ENCODE data around the gene IRGQ. TPM values are rescaled to one million over a fixed set of nuclear protein-coding genes. Genes with fewer than 3 reads are reported as not detected.
A peak's percentile ranks its signal among the peaks of the same experiment; 100 is the strongest.

The IRGQ gene
- total RNA-seq, 2 donors from 2014 or later = 13.6 to 16.6 TPM

GRCh38 chr19:43634872-43635560, 39.1 kb upstream of the IRGQ start:
- Mint-ChIP-seq H3K36me3 (ENCODE audit: insufficient read depth in 2 of 2) (peaks cover 2 to 5% of the 10 kb centered on the region in 2 donors), H3K4me3 (no peak overlapping the region), H3K9me3 (no peaks in the 10 kb centered on the region), H3K27ac (no peak overlapping the region), H3K4me1 (ENCODE audit: low read depth) (peaks cover 8% of the 10 kb centered on the region), H3K27me3 (ENCODE audit: low read depth) (peaks cover 29% of the 10 kb centered on the region)
- DNase-seq = no peak
- no peak for ATAC-seq (replicated peaks in 1 of 2)

GRCh38 chr19:43634506-43634871, 38.6 kb upstream of the IRGQ start:
- Mint-ChIP-seq H3K27me3 (ENCODE audit: low read depth) (peaks cover 27% of the 10 kb centered on the region), H3K4me1 (ENCODE audit: low read depth) (peaks cover 8% of the 10 kb centered on the region), H3K4me3 (no peak overlapping the region), H3K9me3 (no peaks in the 10 kb centered on the region), H3K27ac (no peak overlapping the region), H3K36me3 (ENCODE audit: insufficient read depth in 2 of 2) (peaks cover 2 to 5% of the 10 kb centered on the region in 2 donors)
- no peak for DNase-seq
- ATAC-seq (replicated peaks in 1 of 2) = no peak

GRCh38 chr19:43634068-43634467, 38.1 kb upstream of the IRGQ start:
- DNase-seq (no peak), ATAC-seq (replicated peaks in 1 of 2) (no peak)
- H3K27me3 Mint-ChIP-seq (ENCODE audit: low read depth) = peaks cover 24% of the 10 kb centered on the region
- peaks cover 2 to 4% of the 10 kb centered on the region in 2 donors for H3K36me3 Mint-ChIP-seq (ENCODE audit: insufficient read depth in 2 of 2)
- H3K27ac Mint-ChIP-seq = no peak overlapping the region
- no peaks in the 10 kb centered on the region for H3K9me3 Mint-ChIP-seq
- H3K4me1 Mint-ChIP-seq (ENCODE audit: low read depth) = peaks cover 6% of the 10 kb centered on the region
- H3K4me3 Mint-ChIP-seq = no peak overlapping the region

DNA sequence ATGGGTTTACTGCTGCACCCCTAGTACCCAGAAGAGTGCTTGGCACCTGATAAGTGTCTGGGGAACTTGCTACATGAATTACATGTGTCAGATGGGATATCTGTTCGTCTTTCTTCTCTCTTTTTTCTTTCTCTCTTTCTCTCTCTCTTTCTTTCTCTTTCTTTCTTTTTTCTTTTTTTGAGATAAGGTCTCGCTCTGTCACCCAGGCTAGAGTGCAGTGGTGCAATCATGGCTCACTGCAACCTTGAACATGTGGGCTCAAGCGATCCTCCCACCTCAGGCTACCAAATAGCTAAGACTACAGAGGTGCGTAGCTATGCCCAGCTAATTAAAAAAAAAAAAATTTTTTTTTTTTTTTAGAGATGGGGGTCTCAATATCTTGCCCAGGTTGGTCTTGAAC, 37.6 kb upstream of the IRGQ start:
- Mint-ChIP-seq H3K4me1 (ENCODE audit: low read depth) (peaks cover under 1% of the 10 kb centered on the region), H3K9me3 (no peaks in the 10 kb centered on the region), H3K27me3 (ENCODE audit: low read depth) (peaks cover 18% of the 10 kb centered on the region), H3K27ac (peak overlapping the region; percentile 61), H3K4me3 (no peak overlapping the region), H3K36me3 (ENCODE audit: insufficient read depth in 2 of 2) (no peaks in the 10 kb centered on the region)
- DNase-seq = no peak
- no peak for ATAC-seq (replicated peaks in 1 of 2)

- Mint-ChIP-seq H3K27me3 (ENCODE audit: low read depth) (peaks cover 5% of the 10 kb centered on the region), H3K9me3 (no peaks in the 10 kb centered on the region), H3K4me1 (ENCODE audit: low read depth) (no peaks in the 10 kb centered on the region), H3K4me3 (no peak overlapping the region), H3K27ac (no peak overlapping the region), H3K36me3 (ENCODE audit: insufficient read depth in 2 of 2) (no peaks in the 10 kb centered on the region)
- ATAC-seq (replicated peaks in 1 of 2) (no peak), DNase-seq (no peak)
Measured at GRCh38 chr19:43631491-43631890, 35.6 kb upstream of the IRGQ start.

- Mint-ChIP-seq H3K27me3 (ENCODE audit: low read depth) (peaks cover 15% of the 10 kb centered on the region), H3K9me3 (no peaks in the 10 kb centered on the region), H3K27ac (no peak overlapping the region)
Measured at GRCh38 chr19:43628646-43629326, 32.9 kb upstream of the IRGQ start.

GRCh38 chr19:43626838-43627237, 30.9 kb upstream of the IRGQ start:
- ATAC-seq (replicated peaks in 1 of 2) (no peak), DNase-seq (no peak)
- Mint-ChIP-seq H3K27ac (no peak overlapping the region), H3K4me1 (ENCODE audit: low read depth) (peaks cover 25% of the 10 kb centered on the region), H3K27me3 (ENCODE audit: low read depth) (peaks cover 15% of the 10 kb centered on the region), H3K4me3 (no peak overlapping the region), H3K9me3 (no peaks in the 10 kb centered on the region), H3K36me3 (ENCODE audit: insufficient read depth in 2 of 2) (no peaks in the 10 kb centered on the region)

More at GRCh38 chr19:43628646-43629326, 32.9 kb upstream of the IRGQ start:
- DNase-seq (no peak), ATAC-seq (replicated peaks in 1 of 2) (no peak)
- H3K4me1 Mint-ChIP-seq (ENCODE audit: low read depth) = peaks cover 24% of the 10 kb centered on the region
- no peak overlapping the region for H3K4me3 Mint-ChIP-seq
- no peaks in the 10 kb centered on the region for H3K36me3 Mint-ChIP-seq (ENCODE audit: insufficient read depth in 2 of 2)

DNA sequence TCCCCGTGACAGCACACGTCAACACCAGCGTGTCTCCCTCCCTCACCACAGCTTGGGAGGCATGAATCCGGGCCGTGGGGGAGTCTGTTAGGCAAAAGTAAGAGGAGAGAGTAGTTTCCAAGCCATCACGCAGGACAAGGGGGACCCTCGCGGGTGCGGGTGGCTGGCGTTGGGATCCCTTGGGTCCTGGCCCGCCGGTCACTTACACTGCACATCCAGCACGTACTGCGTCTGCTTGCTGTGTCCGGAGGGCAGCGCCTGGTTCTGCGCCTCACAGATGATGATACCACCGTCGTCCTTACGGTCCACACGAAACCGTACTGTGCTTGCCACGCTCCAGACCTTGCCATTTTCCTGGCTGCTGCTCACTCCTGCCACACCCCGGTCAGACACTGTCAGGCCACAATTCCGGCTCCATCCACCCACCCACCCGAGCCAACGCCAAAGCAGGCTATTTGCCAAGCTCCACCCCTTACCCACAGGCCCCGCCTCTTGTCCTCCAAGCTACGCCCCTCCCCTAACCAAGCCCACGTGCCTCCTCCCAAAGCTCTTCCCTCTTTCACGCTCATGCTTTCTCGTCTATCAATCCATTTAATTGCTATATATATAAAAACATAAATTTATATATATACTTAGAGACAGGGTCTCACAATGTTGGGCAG, 30.1 kb upstream of the IRGQ start:
- no peak for ATAC-seq (replicated peaks in 1 of 2)
- Mint-ChIP-seq H3K27me3 (ENCODE audit: low read depth) (peaks cover 15% of the 10 kb centered on the region), H3K4me1 (ENCODE audit: low read depth) (peaks cover 25% of the 10 kb centered on the region), H3K9me3 (no peaks in the 10 kb centered on the region), H3K4me3 (no peak overlapping the region), H3K27ac (no peak overlapping the region), H3K36me3 (ENCODE audit: insufficient read depth in 2 of 2) (no peaks in the 10 kb centered on the region)
- no peak for DNase-seq

DNA sequence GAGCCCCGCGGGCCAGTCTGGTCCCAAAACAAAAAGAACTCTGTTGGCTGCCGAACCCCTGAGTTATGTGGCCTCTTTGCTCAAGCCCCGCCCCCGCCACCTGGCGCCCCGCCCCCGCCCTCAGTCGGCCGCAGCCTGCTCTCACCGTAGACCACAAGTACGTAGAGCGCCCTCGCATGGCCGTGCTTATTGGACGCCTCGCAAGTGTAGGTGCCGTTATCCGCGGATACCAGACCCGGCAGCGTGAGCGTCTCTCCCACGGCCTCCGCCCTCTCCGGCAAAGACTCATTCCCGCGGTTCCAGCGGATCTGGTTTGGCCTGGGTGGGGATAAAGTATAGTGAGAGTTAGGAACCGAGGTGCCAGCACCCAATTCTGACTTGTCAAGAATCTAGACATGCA, 29.0 kb upstream of the IRGQ start:
- Mint-ChIP-seq H3K4me1 (ENCODE audit: low read depth) (peaks cover 35% of the 10 kb centered on the region), H3K9me3 (no peaks in the 10 kb centered on the region), H3K27ac (peak overlapping the region; percentile 47), H3K36me3 (ENCODE audit: insufficient read depth in 2 of 2) (peaks cover 0 to 1% of the 10 kb centered on the region in 2 donors), H3K4me3 (peak overlapping the region; percentile 20 to 48), H3K27me3 (ENCODE audit: low read depth) (peaks cover 15% of the 10 kb centered on the region)
- DNase-seq = peak; percentile 90 to 92
- peak; percentile 88 to 91 for ATAC-seq (replicated peaks in 1 of 2)

DNA sequence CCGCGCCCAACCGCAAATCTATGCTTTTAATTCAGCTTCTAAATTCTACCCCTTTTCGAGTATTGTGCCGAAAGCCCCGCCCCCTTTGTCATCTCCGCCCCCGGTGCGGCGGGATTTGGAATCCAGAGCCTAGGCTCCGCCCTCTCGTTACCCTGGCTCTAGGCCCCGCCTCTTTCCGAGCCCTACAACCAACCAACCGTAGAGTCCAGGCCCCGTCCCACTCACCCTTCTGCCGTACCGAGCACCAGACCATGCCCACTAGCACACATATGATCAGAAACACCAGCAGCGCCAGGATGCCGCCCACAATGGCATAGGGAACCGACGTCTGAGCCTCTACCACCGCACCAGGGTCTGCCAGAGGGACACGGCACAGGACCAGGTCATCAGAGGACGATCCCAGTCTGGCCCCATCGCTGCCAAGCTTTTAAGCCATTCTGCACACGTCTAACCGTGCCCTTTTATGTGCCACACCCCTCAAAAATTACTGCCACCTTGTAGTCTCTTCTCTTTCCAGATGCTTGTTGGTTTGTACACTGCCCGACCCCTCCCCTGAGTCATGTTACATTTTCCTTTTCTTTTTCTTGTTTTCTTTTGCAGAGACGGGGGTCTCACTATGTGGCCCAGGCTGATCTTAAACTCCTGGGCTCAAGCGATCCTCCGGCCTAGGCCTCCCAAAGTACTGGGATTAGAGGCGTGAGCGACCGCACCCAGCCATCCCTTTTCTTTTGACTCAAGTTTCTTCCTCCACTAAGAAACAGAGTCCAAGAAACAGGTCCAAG, 28.1 kb upstream of the IRGQ start:
- ATAC-seq (replicated peaks in 1 of 2) = no peak
- Mint-ChIP-seq H3K9me3 (no peaks in the 10 kb centered on the region), H3K4me3 (peak overlapping the region in 1 of 2 donors; percentile 48), H3K4me1 (ENCODE audit: low read depth) (peaks cover 35% of the 10 kb centered on the region), H3K27ac (no peak overlapping the region), H3K36me3 (ENCODE audit: insufficient read depth in 2 of 2) (peaks cover 0 to 3% of the 10 kb centered on the region in 2 donors), H3K27me3 (ENCODE audit: low read depth) (peaks cover 15% of the 10 kb centered on the region)
- no peak for DNase-seq

DNA sequence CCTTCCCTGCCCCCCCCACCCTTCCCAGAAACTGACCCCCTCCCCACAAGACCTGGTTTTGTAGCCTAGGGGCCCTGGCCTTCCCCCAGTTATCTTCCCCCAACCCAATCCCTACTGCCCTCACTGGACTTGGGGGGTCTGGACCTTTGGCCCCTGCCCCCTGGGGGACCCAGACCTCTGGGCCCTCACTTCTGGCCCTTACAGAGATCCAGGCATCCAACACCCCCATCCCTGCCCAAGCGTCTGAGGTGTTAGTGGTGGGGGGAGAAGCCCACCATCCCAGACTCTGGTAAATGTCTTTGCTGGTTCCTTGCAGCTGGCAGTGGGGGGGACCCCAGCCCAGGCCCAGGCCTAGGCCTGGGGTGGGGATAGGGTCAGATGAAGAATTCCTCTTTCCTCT, 27.0 kb upstream of the IRGQ start:
- peaks cover 42% of the 10 kb centered on the region for H3K4me1 Mint-ChIP-seq (ENCODE audit: low read depth)
- H3K9me3 Mint-ChIP-seq = no peaks in the 10 kb centered on the region
- ATAC-seq (replicated peaks in 1 of 2) (no peak), DNase-seq (no peak)
- H3K36me3 Mint-ChIP-seq (ENCODE audit: insufficient read depth in 2 of 2) = peaks cover 0 to 3% of the 10 kb centered on the region in 2 donors
- H3K27me3 Mint-ChIP-seq (ENCODE audit: low read depth) = peaks cover 15% of the 10 kb centered on the region
- H3K4me3 Mint-ChIP-seq = no peak overlapping the region
- H3K27ac Mint-ChIP-seq = no peak overlapping the region

- DNase-seq (no peak), ATAC-seq (replicated peaks in 1 of 2) (no peak)
- Mint-ChIP-seq H3K9me3 (no peaks in the 10 kb centered on the region), H3K36me3 (ENCODE audit: insufficient read depth in 2 of 2) (peaks cover 0 to 3% of the 10 kb centered on the region in 2 donors), H3K4me3 (no peak overlapping the region), H3K27me3 (ENCODE audit: low read depth) (peaks cover 15% of the 10 kb centered on the region), H3K4me1 (ENCODE audit: low read depth) (peaks cover 42% of the 10 kb centered on the region), H3K27ac (no peak overlapping the region)
Measured at GRCh38 chr19:43622070-43622469, 26.1 kb upstream of the IRGQ start.

Data from activated T-cell treated with anti-CD3 and anti-CD28 coated beads, Interleukin-2, amount 50 U/mL, for 72 hours (primary cell).